HCT116 (cell line): ENCODE data around the gene TIPIN. TPM values are rescaled to one million over a fixed set of nuclear protein-coding genes. Genes with fewer than 3 reads are reported as not detected.

ENCODE experiments used
- ATAC-seq: fragments of 200-7000 bp; cut with Tn5 transposase; 2 replicates; pipeline ENCODE4 v1.9.1; 2020; ENCODE audit warnings: mild to moderate bottlenecking, moderate library complexity
- BruUV-seq: library from RNA; stranded (reverse); fragments of 400-500 nt; replicated peaks from 2 replicates; lab custom pipeline; 2021; lab: Mats Ljungman, UMichigan
- CTCF ChIA-PET: fragments of 300-600 bp; sonication (Branson Sonifier 250); formaldehyde crosslinking; loops from one replicate; lab custom pipeline; 2021; ENCODE audit warnings: antibody characterized with exemption; lab: Charles Lee
- POLR2A ChIA-PET: fragments of 300-600, 350-600 bp; sonication (Branson Sonifier 250); formaldehyde crosslinking; loops from one replicate; lab custom pipeline; 2021; ENCODE audit warnings: antibody characterized with exemption; lab: Charles Lee
- RAD21 ChIA-PET, 2 experiments: fragments of 300-600 bp; sonication (Branson Sonifier 250); formaldehyde crosslinking; loops; one replicate each; lab custom pipeline; 2023; ENCODE audit warnings: low total read pairs in 2 of 2; ENCODE audit not compliant: uncharacterized antibody in 2 of 2, unreplicated experiment in 2 of 2, low non-redundant PET in 1 of 2; lab: Charles Lee
- DNase-seq: peaks from one replicate; pipeline ENCODE4 v3.0.0-alpha.2; 2010; ENCODE audit warnings: low read depth, low spot score
- H2AFZ ChIP-seq: fragments of 200-600 bp; shearing (Covaris generic), sonication (generic); 2 replicates; pipeline ENCODE4 v1.6.1; 2017; ENCODE audit warnings: low read depth, mixed run types, mixed read lengths, antibody characterized with exemption, low read length; ENCODE audit not compliant: poor library complexity, severe bottlenecking
- H3K27ac ChIP-seq: 2 replicates; pipeline ENCODE4 v1.5.1; 2012; ENCODE audit warnings: low read depth, low read length
- H3K27me3 ChIP-seq: fragments of 200-600 bp; sonication (generic); 2 replicates; pipeline ENCODE4 v1.6.1; 2016; ENCODE audit warnings: mixed run types, low read length, mixed read lengths; ENCODE audit not compliant: insufficient read depth
- H3K36me3 ChIP-seq, 2 experiments: fragments of 200-500 bp in 1 of 2; fragments of 200-600 bp in 1 of 2; sonication (Bioruptor generic) in 1 of 2; sonication (generic) in 1 of 2; 2 replicates each; pipeline versions ENCODE4 v1.5.1 to v1.6.1; 2014 to 2016; ENCODE audit warnings: low read length in 2 of 2, inconsistent platforms in 1 of 2, mixed read lengths in 1 of 2, mixed run types in 1 of 2; ENCODE audit not compliant: insufficient read depth in 2 of 2, control insufficient read depth in 1 of 2
- H3K4me1 ChIP-seq, 2 experiments: fragments of 200-600 bp in 1 of 2; sonication (generic) in 1 of 2; 2 replicates each; pipeline versions ENCODE4 v1.5.1 to v1.6.1; 2012 to 2017; ENCODE audit warnings: low read length in 2 of 2, inconsistent platforms in 1 of 2, mild to moderate bottlenecking in 1 of 2, mixed read lengths in 1 of 2, mixed run types in 1 of 2, moderate library complexity in 1 of 2; ENCODE audit not compliant: insufficient read depth in 2 of 2, control insufficient read depth in 1 of 2
- H3K4me2 ChIP-seq: fragments of 200-600 bp; sonication (generic); 2 replicates; pipeline ENCODE4 v1.6.1; 2017; ENCODE audit warnings: mixed run types, low read length, mixed read lengths
- H3K4me3 ChIP-seq, 2 experiments: fragments of 200-600 bp in 1 of 2; sonication (generic) in 1 of 2; replicated peaks in 1 of 2; 2 replicates each; pipeline ENCODE4 v1.5.1; 2011 to 2016; ENCODE audit warnings: low read length in 2 of 2, control low read depth in 1 of 2, low read depth in 1 of 2, mild to moderate bottlenecking in 1 of 2, mixed read lengths in 1 of 2, mixed run types in 1 of 2
- H3K79me2 ChIP-seq: fragments of 200-600 bp; sonication (generic); 2 replicates; pipeline ENCODE4 v1.6.1; 2017; ENCODE audit warnings: mild to moderate bottlenecking, mixed run types, low read length, moderate library complexity, mixed read lengths; ENCODE audit not compliant: insufficient read depth
- H3K9ac ChIP-seq: fragments of 200-600 bp; sonication (generic); 2 replicates; pipeline ENCODE4 v1.6.1; 2016; ENCODE audit warnings: low read length, mixed read lengths
- H3K9me2 ChIP-seq: fragments of 200-600 bp; sonication (generic), shearing (Covaris generic); 2 replicates; pipeline ENCODE4 v1.6.1; 2017; ENCODE audit warnings: mixed run types, mild to moderate bottlenecking, moderate library complexity; ENCODE audit not compliant: insufficient read depth
- H3K9me3 ChIP-seq, 2 experiments: fragments of 200-500 bp in 1 of 2; fragments of 200-600 bp in 1 of 2; sonication (Bioruptor generic) in 1 of 2; sonication (generic) in 1 of 2; 2 replicates each; pipeline ENCODE4 v1.6.1; 2014 to 2017; ENCODE audit warnings: low read length in 2 of 2, mixed read lengths in 2 of 2, inconsistent platforms in 1 of 2, low read depth in 1 of 2, mild to moderate bottlenecking in 1 of 2, mixed run types in 1 of 2, moderate library complexity in 1 of 2; ENCODE audit not compliant: control insufficient read depth in 1 of 2, insufficient read depth in 1 of 2
- H4K20me1 ChIP-seq: fragments of 200-600 bp; sonication (generic), shearing (Covaris generic); 2 replicates; pipeline ENCODE4 v1.6.1; 2017; ENCODE audit warnings: mixed run types, mild to moderate bottlenecking, moderate library complexity; ENCODE audit not compliant: insufficient read depth
- CBX3 ChIP-seq: IDR thresholded peaks from 2 replicates; pipeline ENCODE4 v1.6.1; 2012; ENCODE audit warnings: low read depth
- CEBPB ChIP-seq: IDR thresholded peaks from 2 replicates; pipeline ENCODE4 v1.6.1; 2012; ENCODE audit warnings: low read depth
- EGR1 ChIP-seq: IDR thresholded peaks from 2 replicates; pipeline ENCODE4 v1.6.1; 2012; ENCODE audit warnings: low read depth
- ELF1 ChIP-seq: IDR thresholded peaks from 2 replicates; pipeline ENCODE4 v1.6.1; 2012; ENCODE audit warnings: low read depth, borderline replicate concordance
- EZH2 ChIP-seq: fragments of 200-600 bp; sonication (generic); IDR thresholded peaks from 2 replicates; pipeline ENCODE4 v1.6.1; 2017; ENCODE audit warnings: antibody characterized with exemption, mixed run types
- FOSL1 ChIP-seq: IDR thresholded peaks from 2 replicates; pipeline ENCODE4 v1.6.1; 2012; ENCODE audit warnings: low read depth
- JUND ChIP-seq: IDR thresholded peaks from 2 replicates; pipeline ENCODE4 v1.6.1; 2012
- POLR2A ChIP-seq: IDR thresholded peaks from 2 replicates; pipeline ENCODE4 v1.7.0; 2011; ENCODE audit warnings: borderline replicate concordance; ENCODE audit not compliant: insufficient read depth, insufficient read length; ENCODE audit errors: extremely low read depth
- POLR2AphosphoS5 ChIP-seq: IDR thresholded peaks from 2 replicates; pipeline ENCODE4 v1.6.1; 2011; ENCODE audit warnings: mild to moderate bottlenecking, low read depth, low read length, moderate library complexity
- SP1 ChIP-seq: IDR thresholded peaks from 2 replicates; pipeline ENCODE4 v1.6.1; 2012; ENCODE audit warnings: low read depth
- SRF ChIP-seq: IDR thresholded peaks from 2 replicates; pipeline ENCODE4 v1.6.1; 2012; ENCODE audit warnings: low read depth
- intact Hi-C: fragments of 100-400 bp; cut with micrococcal nuclease; formaldehyde crosslinking; loops from 2 replicates; pipeline ENCODE4 v1.10.0; 2022
- total RNA-seq: library from RNA; stranded (reverse); gene quantifications from one replicate; pipeline ENCODE4 v1.2.1, GENCODE V29; 2021; ENCODE audit not compliant: unreplicated experiment
- TF ChIP-seq, protein P1 (sequence below): IDR thresholded peaks from 2 replicates; pipeline ENCODE4 v1.6.1; 2012
- TF ChIP-seq, protein P2 (sequence below): IDR thresholded peaks from 2 replicates; pipeline ENCODE4 v1.6.1; 2011; ENCODE audit warnings: mild to moderate bottlenecking, low read length, moderate library complexity; ENCODE audit not compliant: insufficient replicate concordance; ENCODE audit errors: extremely low read depth

TIPIN gene
- total RNA-seq, 1 experiment from 2014 or later, result 28.1 TPM

DNA sequence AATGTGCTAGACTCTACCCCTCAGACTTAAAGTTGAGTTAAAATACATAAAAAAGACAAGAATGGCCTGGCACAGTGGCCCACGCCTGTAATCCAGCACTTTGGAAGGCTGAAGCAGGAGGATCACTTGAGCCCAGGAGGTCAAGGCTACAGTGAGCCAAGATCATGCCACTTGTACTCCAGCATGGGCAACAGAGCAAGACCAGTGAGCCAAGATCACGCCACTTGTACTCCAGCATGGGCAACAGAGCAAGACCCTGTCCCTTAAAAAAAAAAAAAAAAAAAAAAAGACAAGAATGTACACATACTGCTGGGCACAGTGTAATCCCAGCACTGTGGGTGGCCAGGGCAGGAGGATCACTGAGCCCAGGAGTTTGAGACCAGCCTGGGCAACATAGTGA lies 45.7 kb downstream of the TIPIN start:
- no peak for ATAC-seq
- Histone ChIP-seq H2AFZ (no peak overlapping the region), H3K36me3 (peaks cover 16 to 22% of the 10 kb centered on the region in 2 experiments), H3K27me3 (no peaks in the 10 kb centered on the region), H3K4me2 (no peak overlapping the region), H3K9me2 (no peaks in the 10 kb centered on the region), H3K9me3 (no peaks in the 10 kb centered on the region), H3K9ac (no peak overlapping the region), H3K79me2 (no peaks in the 10 kb centered on the region), H3K4me3 (no peak overlapping the region), H3K4me1 (no peaks in the 10 kb centered on the region), H3K27ac (no peak overlapping the region), H4K20me1 (no peaks in the 10 kb centered on the region; the same call in 1 of the 2 replicates)
- ChIA-PET POLR2A (no interaction called here), RAD21 (no interaction called here), CTCF (no interaction called here)
- BruUV-seq, result no TSS peak
- intact Hi-C loops, result no loop called here
- TF ChIP-seq, protein P1, sequence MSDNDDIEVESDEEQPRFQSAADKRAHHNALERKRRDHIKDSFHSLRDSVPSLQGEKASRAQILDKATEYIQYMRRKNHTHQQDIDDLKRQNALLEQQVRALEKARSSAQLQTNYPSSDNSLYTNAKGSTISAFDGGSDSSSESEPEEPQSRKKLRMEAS, result no peak
- TF ChIP-seq POLR2AphosphoS5 (no peak), EGR1 (no peak), ELF1 (no peak), FOSL1 (no peak), CEBPB (no peak), SP1 (no peak), JUND (no peak), POLR2A (no peak), CBX3 (no peak), EZH2 (no peak), SRF (no peak)
- TF ChIP-seq, protein P2, sequence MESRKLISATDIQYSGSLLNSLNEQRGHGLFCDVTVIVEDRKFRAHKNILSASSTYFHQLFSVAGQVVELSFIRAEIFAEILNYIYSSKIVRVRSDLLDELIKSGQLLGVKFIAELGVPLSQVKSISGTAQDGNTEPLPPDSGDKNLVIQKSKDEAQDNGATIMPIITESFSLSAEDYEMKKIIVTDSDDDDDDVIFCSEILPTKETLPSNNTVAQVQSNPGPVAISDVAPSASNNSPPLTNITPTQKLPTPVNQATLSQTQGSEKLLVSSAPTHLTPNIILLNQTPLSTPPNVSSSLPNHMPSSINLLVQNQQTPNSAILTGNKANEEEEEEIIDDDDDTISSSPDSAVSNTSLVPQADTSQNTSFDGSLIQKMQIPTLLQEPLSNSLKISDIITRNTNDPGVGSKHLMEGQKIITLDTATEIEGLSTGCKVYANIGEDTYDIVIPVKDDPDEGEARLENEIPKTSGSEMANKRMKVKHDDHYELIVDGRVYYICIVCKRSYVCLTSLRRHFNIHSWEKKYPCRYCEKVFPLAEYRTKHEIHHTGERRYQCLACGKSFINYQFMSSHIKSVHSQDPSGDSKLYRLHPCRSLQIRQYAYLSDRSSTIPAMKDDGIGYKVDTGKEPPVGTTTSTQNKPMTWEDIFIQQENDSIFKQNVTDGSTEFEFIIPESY, result no peak
- no peak for DNase-seq
